DND-41 (cell line): ENCODE results near the gene MDM2.

Experiments used
- EZH2 ChIP-seq: IDR thresholded peaks from 3 replicates; pipeline ENCODE4 v1.6.1; 2012; ENCODE audit warnings: borderline replicate concordance, low read depth, mild to moderate bottlenecking, moderate library complexity, low read length, inconsistent platforms; ENCODE audit not compliant: severe bottlenecking
- TF ChIP-seq, protein P1 (sequence below): IDR thresholded peaks from 2 replicates; pipeline ENCODE4 v1.5.1; 2012; ENCODE audit warnings: borderline replicate concordance, low read length, moderate library complexity, mild to moderate bottlenecking; ENCODE audit not compliant: poor library complexity, severe bottlenecking; ENCODE audit errors: extremely low read depth

- no peak for TF ChIP-seq EZH2
- TF ChIP-seq, protein P1, sequence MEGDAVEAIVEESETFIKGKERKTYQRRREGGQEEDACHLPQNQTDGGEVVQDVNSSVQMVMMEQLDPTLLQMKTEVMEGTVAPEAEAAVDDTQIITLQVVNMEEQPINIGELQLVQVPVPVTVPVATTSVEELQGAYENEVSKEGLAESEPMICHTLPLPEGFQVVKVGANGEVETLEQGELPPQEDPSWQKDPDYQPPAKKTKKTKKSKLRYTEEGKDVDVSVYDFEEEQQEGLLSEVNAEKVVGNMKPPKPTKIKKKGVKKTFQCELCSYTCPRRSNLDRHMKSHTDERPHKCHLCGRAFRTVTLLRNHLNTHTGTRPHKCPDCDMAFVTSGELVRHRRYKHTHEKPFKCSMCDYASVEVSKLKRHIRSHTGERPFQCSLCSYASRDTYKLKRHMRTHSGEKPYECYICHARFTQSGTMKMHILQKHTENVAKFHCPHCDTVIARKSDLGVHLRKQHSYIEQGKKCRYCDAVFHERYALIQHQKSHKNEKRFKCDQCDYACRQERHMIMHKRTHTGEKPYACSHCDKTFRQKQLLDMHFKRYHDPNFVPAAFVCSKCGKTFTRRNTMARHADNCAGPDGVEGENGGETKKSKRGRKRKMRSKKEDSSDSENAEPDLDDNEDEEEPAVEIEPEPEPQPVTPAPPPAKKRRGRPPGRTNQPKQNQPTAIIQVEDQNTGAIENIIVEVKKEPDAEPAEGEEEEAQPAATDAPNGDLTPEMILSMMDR = no peak
Observed at GRCh38 chr12:68854078-68854468, 46.1 kb downstream of the MDM2 start.
